ENCODE measurements around the gene SUGCT.
"Not testable (repeated sequence)": the region's sequence is repeated elsewhere in the genome, so short reads cannot be mapped to it uniquely, and the experiment has no call there.

Gene SUGCT

GRCh38 chr7:40213856-40214255 is 79.1 kb downstream of the SUGCT start:
- H3K9me3 ChIP-seq (ENCODE audit: control insufficient read depth in 5 of 5, low read length in 5 of 5): no peaks in the 10 kb centered on the region
- H3K9ac ChIP-seq (ENCODE audit: low read length in 5 of 5): no peak overlapping the region
- no peak overlapping the region for H3K27ac ChIP-seq (ENCODE audit: low read depth, low read length)
- H3K27me3 ChIP-seq (ENCODE audit: control insufficient read depth in 5 of 5, insufficient read depth in 4 of 5, low read length in 5 of 5): no peaks in the 10 kb centered on the region
- no peaks in the 10 kb centered on the region for H3K4me1 ChIP-seq (ENCODE audit: control insufficient read depth in 5 of 5, insufficient read depth in 5 of 5, low read length in 5 of 5)
- no peak overlapping the region for H3K4me3 ChIP-seq (ENCODE audit: low read depth in 1 of 5, low read length in 5 of 5)
- H3K36me3 ChIP-seq (ENCODE audit: control insufficient read depth in 5 of 5, insufficient read depth in 5 of 5, low read length in 5 of 5): peaks cover 0 to under 1% (median 0%) of the 10 kb centered on the region in 5 donors

- H3K4me3 ChIP-seq (ENCODE audit: low read depth in 1 of 5, low read length in 5 of 5): not testable (repeated sequence)
Measured at GRCh38 chr7:40218612-40219011, 83.8 kb downstream of the SUGCT start.

GRCh38 chr7:40219917-40220316 is 85.1 kb downstream of the SUGCT start:
- Histone ChIP-seq H3K4me1 (ENCODE audit: control insufficient read depth in 5 of 5, insufficient read depth in 5 of 5, low read length in 5 of 5) (no peaks in the 10 kb centered on the region), H3K9me3 (ENCODE audit: control insufficient read depth in 5 of 5, low read length in 5 of 5) (no peaks in the 10 kb centered on the region), H3K36me3 (ENCODE audit: control insufficient read depth in 5 of 5, insufficient read depth in 5 of 5, low read length in 5 of 5) (peaks cover 0 to 2% (median 0%) of the 10 kb centered on the region in 5 donors), H3K27ac (ENCODE audit: low read depth, low read length) (no peak overlapping the region), H3K27me3 (ENCODE audit: control insufficient read depth in 5 of 5, insufficient read depth in 4 of 5, low read length in 5 of 5) (no peaks in the 10 kb centered on the region), H3K9ac (ENCODE audit: low read length in 5 of 5) (no peak overlapping the region), H3K4me3 (ENCODE audit: low read depth in 1 of 5, low read length in 5 of 5) (no peak overlapping the region)

More at GRCh38 chr7:40218612-40219011, 83.8 kb downstream of the SUGCT start:
- not testable (repeated sequence) for H3K27me3 ChIP-seq (ENCODE audit: control insufficient read depth in 5 of 5, insufficient read depth in 4 of 5, low read length in 5 of 5); H3K9me3 ChIP-seq (ENCODE audit: control insufficient read depth in 5 of 5, low read length in 5 of 5); H3K9ac ChIP-seq (ENCODE audit: low read length in 5 of 5); H3K36me3 ChIP-seq (ENCODE audit: control insufficient read depth in 5 of 5, insufficient read depth in 5 of 5, low read length in 5 of 5); H3K27ac ChIP-seq (ENCODE audit: low read depth, low read length); H3K4me1 ChIP-seq (ENCODE audit: control insufficient read depth in 5 of 5, insufficient read depth in 5 of 5, low read length in 5 of 5)

- Histone ChIP-seq H3K9ac (ENCODE audit: low read length in 5 of 5) (no peak overlapping the region), H3K4me3 (ENCODE audit: low read depth in 1 of 5, low read length in 5 of 5) (no peak overlapping the region), H3K27ac (ENCODE audit: low read depth, low read length) (no peak overlapping the region), H3K9me3 (ENCODE audit: control insufficient read depth in 5 of 5, low read length in 5 of 5) (no peaks in the 10 kb centered on the region), H3K27me3 (ENCODE audit: control insufficient read depth in 5 of 5, insufficient read depth in 4 of 5, low read length in 5 of 5) (no peaks in the 10 kb centered on the region), H3K4me1 (ENCODE audit: control insufficient read depth in 5 of 5, insufficient read depth in 5 of 5, low read length in 5 of 5) (no peaks in the 10 kb centered on the region), H3K36me3 (ENCODE audit: control insufficient read depth in 5 of 5, insufficient read depth in 5 of 5, low read length in 5 of 5) (peaks cover 0 to 2% (median 0%) of the 10 kb centered on the region in 5 donors)
Measured at GRCh38 chr7:40220421-40220911, 85.7 kb downstream of the SUGCT start.

- no peaks in the 10 kb centered on the region for H3K9me3 ChIP-seq (ENCODE audit: control insufficient read depth in 5 of 5, low read length in 5 of 5)
- no peaks in the 10 kb centered on the region for H3K27me3 ChIP-seq (ENCODE audit: control insufficient read depth in 5 of 5, insufficient read depth in 4 of 5, low read length in 5 of 5)
- H3K4me1 ChIP-seq (ENCODE audit: control insufficient read depth in 5 of 5, insufficient read depth in 5 of 5, low read length in 5 of 5): no peaks in the 10 kb centered on the region
- H3K4me3 ChIP-seq (ENCODE audit: low read depth in 1 of 5, low read length in 5 of 5): no peak overlapping the region
- H3K9ac ChIP-seq (ENCODE audit: low read length in 5 of 5): no peak overlapping the region
- H3K36me3 ChIP-seq (ENCODE audit: control insufficient read depth in 5 of 5, insufficient read depth in 5 of 5, low read length in 5 of 5): peaks cover 0 to 2% (median 0%) of the 10 kb centered on the region in 5 donors
- H3K27ac ChIP-seq (ENCODE audit: low read depth, low read length): no peak overlapping the region
Measured at GRCh38 chr7:40221836-40222235, 87.0 kb downstream of the SUGCT start.

GRCh38 chr7:40223451-40224127 is 88.8 kb downstream of the SUGCT start:
- H3K9me3 ChIP-seq (ENCODE audit: control insufficient read depth in 5 of 5, low read length in 5 of 5): no peaks in the 10 kb centered on the region
- H3K9ac ChIP-seq (ENCODE audit: low read length in 5 of 5): no peak overlapping the region
- H3K36me3 ChIP-seq (ENCODE audit: control insufficient read depth in 5 of 5, insufficient read depth in 5 of 5, low read length in 5 of 5): peaks cover 0 to 2% (median 0%) of the 10 kb centered on the region in 5 donors
- no peaks in the 10 kb centered on the region for H3K4me1 ChIP-seq (ENCODE audit: control insufficient read depth in 5 of 5, insufficient read depth in 5 of 5, low read length in 5 of 5)
- no peaks in the 10 kb centered on the region for H3K27me3 ChIP-seq (ENCODE audit: control insufficient read depth in 5 of 5, insufficient read depth in 4 of 5, low read length in 5 of 5)
- H3K27ac ChIP-seq (ENCODE audit: low read depth, low read length): no peak overlapping the region
- H3K4me3 ChIP-seq (ENCODE audit: low read depth in 1 of 5, low read length in 5 of 5): no peak overlapping the region

- no peak overlapping the region for H3K27ac ChIP-seq (ENCODE audit: low read depth, low read length)
- H3K4me1 ChIP-seq (ENCODE audit: control insufficient read depth in 5 of 5, insufficient read depth in 5 of 5, low read length in 5 of 5): no peaks in the 10 kb centered on the region
- H3K9me3 ChIP-seq (ENCODE audit: control insufficient read depth in 5 of 5, low read length in 5 of 5): no peaks in the 10 kb centered on the region
- no peaks in the 10 kb centered on the region for H3K36me3 ChIP-seq (ENCODE audit: control insufficient read depth in 5 of 5, insufficient read depth in 5 of 5, low read length in 5 of 5)
- H3K27me3 ChIP-seq (ENCODE audit: control insufficient read depth in 5 of 5, insufficient read depth in 4 of 5, low read length in 5 of 5): no peaks in the 10 kb centered on the region
- H3K4me3 ChIP-seq (ENCODE audit: low read depth in 1 of 5, low read length in 5 of 5): no peak overlapping the region
- H3K9ac ChIP-seq (ENCODE audit: low read length in 5 of 5): no peak overlapping the region
Measured at GRCh38 chr7:40230101-40230500, 95.3 kb downstream of the SUGCT start.

GRCh38 chr7:40231796-40232195 is 97.0 kb downstream of the SUGCT start:
- Histone ChIP-seq H3K4me3 (ENCODE audit: low read depth in 1 of 5, low read length in 5 of 5) (no peak overlapping the region), H3K9me3 (ENCODE audit: control insufficient read depth in 5 of 5, low read length in 5 of 5) (no peaks in the 10 kb centered on the region), H3K36me3 (ENCODE audit: control insufficient read depth in 5 of 5, insufficient read depth in 5 of 5, low read length in 5 of 5) (no peaks in the 10 kb centered on the region), H3K4me1 (ENCODE audit: control insufficient read depth in 5 of 5, insufficient read depth in 5 of 5, low read length in 5 of 5) (no peaks in the 10 kb centered on the region), H3K27me3 (ENCODE audit: control insufficient read depth in 5 of 5, insufficient read depth in 4 of 5, low read length in 5 of 5) (no peaks in the 10 kb centered on the region), H3K9ac (ENCODE audit: low read length in 5 of 5) (peak overlapping the region in 1 of 5 donors; percentile 3), H3K27ac (ENCODE audit: low read depth, low read length) (no peak overlapping the region)

- no peaks in the 10 kb centered on the region for H3K4me1 ChIP-seq (ENCODE audit: control insufficient read depth in 5 of 5, insufficient read depth in 5 of 5, low read length in 5 of 5)
- H3K9ac ChIP-seq (ENCODE audit: low read length in 5 of 5): no peak overlapping the region
- H3K27ac ChIP-seq (ENCODE audit: low read depth, low read length): no peak overlapping the region
- no peaks in the 10 kb centered on the region for H3K9me3 ChIP-seq (ENCODE audit: control insufficient read depth in 5 of 5, low read length in 5 of 5)
- H3K27me3 ChIP-seq (ENCODE audit: control insufficient read depth in 5 of 5, insufficient read depth in 4 of 5, low read length in 5 of 5): no peaks in the 10 kb centered on the region
- H3K4me3 ChIP-seq (ENCODE audit: low read depth in 1 of 5, low read length in 5 of 5): no peak overlapping the region
- H3K36me3 ChIP-seq (ENCODE audit: control insufficient read depth in 5 of 5, insufficient read depth in 5 of 5, low read length in 5 of 5): no peaks in the 10 kb centered on the region
Measured at GRCh38 chr7:40232242-40232893, 97.6 kb downstream of the SUGCT start.

GRCh38 chr7:40234046-40234445 is 99.2 kb downstream of the SUGCT start:
- no peaks in the 10 kb centered on the region for H3K9me3 ChIP-seq (ENCODE audit: control insufficient read depth in 5 of 5, low read length in 5 of 5)
- H3K4me3 ChIP-seq (ENCODE audit: low read depth in 1 of 5, low read length in 5 of 5): no peak overlapping the region
- H3K9ac ChIP-seq (ENCODE audit: low read length in 5 of 5): no peak overlapping the region
- H3K27ac ChIP-seq (ENCODE audit: low read depth, low read length): no peak overlapping the region
- H3K27me3 ChIP-seq (ENCODE audit: control insufficient read depth in 5 of 5, insufficient read depth in 4 of 5, low read length in 5 of 5): no peaks in the 10 kb centered on the region
- no peaks in the 10 kb centered on the region for H3K4me1 ChIP-seq (ENCODE audit: control insufficient read depth in 5 of 5, insufficient read depth in 5 of 5, low read length in 5 of 5)
- H3K36me3 ChIP-seq (ENCODE audit: control insufficient read depth in 5 of 5, insufficient read depth in 5 of 5, low read length in 5 of 5): no peaks in the 10 kb centered on the region

Measured in subcutaneous abdominal adipose tissue (tissue), 5 donors.